Keratinocyte (primary cell): Measurements from ENCODE around the gene TNIK. TPM values are rescaled to one million over a fixed set of nuclear protein-coding genes. Genes with fewer than 3 reads are reported as not detected.

ENCODE experiments used
- DNase-seq: peaks from one replicate; pipeline ENCODE4 v3.0.0-alpha.2; 2011; ENCODE audit warnings: low read depth, missing footprints, low spot score
- FAIRE-seq: peaks from 2 replicates; lab custom pipeline; 2011; peaks lifted over from hg19 to GRCh38; lab: Jason Lieb, UNC
- H2AFZ ChIP-seq: 2 replicates; pipeline ENCODE4 v1.6.0; 2012; ENCODE audit warnings: low read length, control low read depth, inconsistent platforms; ENCODE audit not compliant: control insufficient read depth
- H3K27ac ChIP-seq: 2 replicates; pipeline ENCODE4 v1.5.1; 2011; ENCODE audit warnings: low read length; ENCODE audit not compliant: control insufficient read depth, insufficient read depth
- H3K27me3 ChIP-seq: 3 replicates; pipeline ENCODE4 v1.6.0; 2011; ENCODE audit warnings: low read length; ENCODE audit not compliant: control insufficient read depth, insufficient read depth; ENCODE audit errors: extremely low read depth
- H3K36me3 ChIP-seq, 2 experiments: 2 replicates in 1 of 2; 3 replicates in 1 of 2; pipeline ENCODE4 v1.5.1; 2011; ENCODE audit warnings: low read length in 2 of 2, mild to moderate bottlenecking in 1 of 2; ENCODE audit not compliant: control insufficient read depth in 2 of 2, insufficient read depth in 2 of 2; ENCODE audit errors: extremely low read depth in 1 of 2
- H3K4me1 ChIP-seq: 3 replicates; pipeline ENCODE4 v1.5.1; 2011; ENCODE audit warnings: low read length; ENCODE audit not compliant: control insufficient read depth, insufficient read depth; ENCODE audit errors: extremely low read depth
- H3K4me2 ChIP-seq: 3 replicates; pipeline ENCODE4 v1.6.0; 2011; ENCODE audit warnings: low read depth, low read length; ENCODE audit not compliant: control insufficient read depth, insufficient read depth; ENCODE audit errors: extremely low read depth
- H3K4me3 ChIP-seq, 3 experiments: fragments of 200-600 bp in 1 of 3; sonication (generic) in 1 of 3; 2 replicates in 2 of 3; 3 replicates in 1 of 3; pipeline ENCODE4 v1.5.1; 2011 to 2016; ENCODE audit warnings: low read length in 3 of 3, mild to moderate bottlenecking in 3 of 3, control low read depth in 2 of 3, inconsistent platforms in 1 of 3, low read depth in 1 of 3, mixed read lengths in 1 of 3, mixed run types in 1 of 3, moderate library complexity in 1 of 3; ENCODE audit not compliant: control insufficient read depth in 2 of 3, insufficient read depth in 2 of 3; ENCODE audit errors: extremely low read depth in 1 of 3
- H3K79me2 ChIP-seq: 2 replicates; pipeline ENCODE4 v1.6.0; 2012; ENCODE audit warnings: low read length; ENCODE audit not compliant: control insufficient read depth, insufficient read depth
- H3K9ac ChIP-seq: 3 replicates; pipeline ENCODE4 v1.6.0; 2011; ENCODE audit warnings: low read length; ENCODE audit not compliant: control insufficient read depth, insufficient read depth; ENCODE audit errors: extremely low read depth
- H3K9me1 ChIP-seq: 3 replicates; pipeline ENCODE4 v1.6.0; 2011; ENCODE audit warnings: low read length; ENCODE audit not compliant: control insufficient read depth, insufficient read depth; ENCODE audit errors: extremely low read depth
- H3K9me3 ChIP-seq: 2 replicates; pipeline ENCODE4 v1.5.1; 2012; ENCODE audit warnings: low read depth, low read length; ENCODE audit not compliant: control insufficient read depth
- H4K20me1 ChIP-seq: 3 replicates; pipeline ENCODE4 v1.6.0; 2011; ENCODE audit warnings: low read length; ENCODE audit not compliant: control insufficient read depth, insufficient read depth; ENCODE audit errors: extremely low read depth
- EZH2 ChIP-seq: IDR thresholded peaks from one replicate; pipeline ENCODE4 v1.6.1; 2012; ENCODE audit warnings: inconsistent platforms, mild to moderate bottlenecking, low read length, moderate library complexity
- dilution Hi-C: fragments of 300-500 bp; cut with MboI; formaldehyde crosslinking; loops from one replicate; pipeline ENCODE4 v1.7.0; 2020; ENCODE audit warnings: low sequenced_read_pairs; ENCODE audit not compliant: extremely low pct_ligation_motif_present
- polyA minus RNA-seq, 3 experiments: library from RNA; depleted of rRNA, polyadenylated mRNA; stranded (reverse); fragments of >200 nt; gene quantifications; 1 replicate in 1 of 3; 2 replicates in 1 of 3; 3 replicates in 1 of 3; pipeline ENCODE4 v1.2.3, GENCODE V29; 2011
- polyA plus RNA-seq, 5 experiments: library from polyadenylated mRNA; depleted of rRNA in 3 of 5; stranded (reverse) in 3 of 5; stranded (forward) in 1 of 5; unstranded in 1 of 5; fragments of >200 nt; gene quantifications; 1 replicate in 1 of 5; 2 replicates in 3 of 5; 3 replicates in 1 of 5; pipeline versions ENCODE4 v1.2.1 to v1.2.3, GENCODE V29; 2011 to 2012; ENCODE audit warnings: missing spikeins in 2 of 5, low read depth in 1 of 5, low replicate concordance in 1 of 5
- TF ChIP-seq, protein P1 (sequence below), 3 experiments: IDR thresholded peaks in 1 of 3; conservative IDR thresholded peaks in 1 of 3; optimal IDR thresholded peaks in 1 of 3; 2 replicates in 2 of 3; 3 replicates in 1 of 3; pipeline versions ENCODE3 to v1.5.1; 2011; ENCODE audit warnings: low read length in 3 of 3, mild to moderate bottlenecking in 3 of 3, moderate library complexity in 2 of 3, control low read depth in 1 of 3, inconsistent platforms in 1 of 3; ENCODE audit not compliant: insufficient read depth in 2 of 3; ENCODE audit errors: extremely low read depth in 1 of 3

Gene TNIK
- polyA plus RNA-seq (2.0 to 4.4 TPM (median 3.6 TPM) in 3 replicates), polyA minus RNA-seq (3.8 to 12.0 TPM (median 7.2 TPM) in 3 replicates)
- polyA plus RNA-seq (2011; ENCODE audit: low read depth) = 1.0 TPM
- 2.9 TPM in 2 replicates for polyA plus RNA-seq (2011; cell fraction: cytosol; rRNA removed)
- 7.6 and 7.8 TPM in 2 replicates for polyA plus RNA-seq (2011; cell fraction: nucleus; rRNA removed)
- polyA plus RNA-seq (2012; ENCODE audit: low replicate concordance) = 0.63 and 7.1 TPM in 2 replicates
- polyA minus RNA-seq (2011; cell fraction: cytosol; rRNA and poly(A)+ RNA removed) = 2.3 TPM
- polyA minus RNA-seq (2011; cell fraction: nucleus; rRNA and poly(A)+ RNA removed) = 6.2 and 16.0 TPM in 2 replicates

DNA sequence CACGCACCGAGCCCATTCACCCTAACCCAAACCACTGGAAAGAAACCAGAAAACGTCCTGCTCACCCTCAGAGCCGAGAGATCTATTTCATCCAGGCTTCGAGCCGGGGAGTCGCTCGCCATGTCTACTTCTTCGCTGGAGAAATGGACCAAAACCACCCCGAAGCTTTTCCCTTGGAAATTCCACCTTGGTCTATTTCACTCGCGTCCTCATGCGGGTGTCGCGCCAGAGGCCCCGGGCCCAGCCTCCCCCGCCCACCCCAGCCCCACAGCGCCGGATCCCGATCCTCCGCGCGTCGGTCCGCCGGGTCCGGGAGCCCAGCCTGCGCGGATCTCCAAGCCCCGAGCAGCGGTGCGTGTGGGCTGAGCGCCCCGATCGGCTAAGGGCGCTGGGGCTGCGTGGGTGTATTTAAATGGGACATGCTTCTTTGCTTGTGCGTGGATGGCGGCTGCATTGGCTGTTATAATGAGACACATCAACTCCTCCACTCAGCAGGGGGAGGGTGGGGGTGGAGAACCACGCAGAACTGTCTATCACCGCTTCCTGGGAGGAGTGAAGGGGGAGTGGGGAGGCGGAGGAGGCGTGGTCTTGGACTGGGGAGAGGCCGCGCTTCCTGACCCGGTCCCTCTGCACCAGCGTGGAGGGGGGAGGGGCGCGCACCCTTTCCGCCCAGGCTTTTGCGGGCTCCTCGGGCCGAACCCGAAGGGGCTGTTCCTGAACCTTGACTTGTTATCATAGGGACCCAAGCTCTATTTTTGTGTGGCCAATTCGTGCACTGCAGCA, at the start of gene TNIK:
Gene TNIK (minus strand): TSS at position 464 of the 783 bp plus-strand sequence. CDS start 342 bp downstream, at position 122.
- TF ChIP-seq EZH2 = no peak
- TF ChIP-seq, protein P1, sequence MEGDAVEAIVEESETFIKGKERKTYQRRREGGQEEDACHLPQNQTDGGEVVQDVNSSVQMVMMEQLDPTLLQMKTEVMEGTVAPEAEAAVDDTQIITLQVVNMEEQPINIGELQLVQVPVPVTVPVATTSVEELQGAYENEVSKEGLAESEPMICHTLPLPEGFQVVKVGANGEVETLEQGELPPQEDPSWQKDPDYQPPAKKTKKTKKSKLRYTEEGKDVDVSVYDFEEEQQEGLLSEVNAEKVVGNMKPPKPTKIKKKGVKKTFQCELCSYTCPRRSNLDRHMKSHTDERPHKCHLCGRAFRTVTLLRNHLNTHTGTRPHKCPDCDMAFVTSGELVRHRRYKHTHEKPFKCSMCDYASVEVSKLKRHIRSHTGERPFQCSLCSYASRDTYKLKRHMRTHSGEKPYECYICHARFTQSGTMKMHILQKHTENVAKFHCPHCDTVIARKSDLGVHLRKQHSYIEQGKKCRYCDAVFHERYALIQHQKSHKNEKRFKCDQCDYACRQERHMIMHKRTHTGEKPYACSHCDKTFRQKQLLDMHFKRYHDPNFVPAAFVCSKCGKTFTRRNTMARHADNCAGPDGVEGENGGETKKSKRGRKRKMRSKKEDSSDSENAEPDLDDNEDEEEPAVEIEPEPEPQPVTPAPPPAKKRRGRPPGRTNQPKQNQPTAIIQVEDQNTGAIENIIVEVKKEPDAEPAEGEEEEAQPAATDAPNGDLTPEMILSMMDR (optimal IDR thresholded peaks at IDR 0.05 in 1 of 3, IDR thresholded peaks at IDR 0.05 in 1 of 3, conservative IDR thresholded peaks at IDR 0.05 in 1 of 3; ENCODE audit: extremely low read depth in 1 of 3, insufficient read depth in 2 of 3, low read length in 3 of 3) = peak in 1 of 3 experiments; percentile 29
- Histone ChIP-seq H3K9me3 (no peaks in the 10 kb centered on the region), H3K9ac (peak within 1 kb of the TSS; percentile 70), H3K4me2 (peak within 1 kb of the TSS; percentile 94), H3K36me3 (no peaks in the 10 kb centered on the region), H3K4me3 (peak within 1 kb of the TSS; percentile 63 to 90 (median 74)), H3K9me1 (no peaks in the 10 kb centered on the region), H3K4me1 (peaks cover 14% of the 10 kb centered on the region), H3K27me3 (no peaks in the 10 kb centered on the region), H3K27ac (peak within 1 kb of the TSS; percentile 31), H2AFZ (peak within 1 kb of the TSS; percentile 98), H3K79me2 (peaks cover 6% of the 10 kb centered on the region), H4K20me1 (no peaks in the 10 kb centered on the region)
- peak; percentile 64 for FAIRE-seq
- peak; percentile 50 for DNase-seq
- dilution Hi-C loops = no loop called here

DNA sequence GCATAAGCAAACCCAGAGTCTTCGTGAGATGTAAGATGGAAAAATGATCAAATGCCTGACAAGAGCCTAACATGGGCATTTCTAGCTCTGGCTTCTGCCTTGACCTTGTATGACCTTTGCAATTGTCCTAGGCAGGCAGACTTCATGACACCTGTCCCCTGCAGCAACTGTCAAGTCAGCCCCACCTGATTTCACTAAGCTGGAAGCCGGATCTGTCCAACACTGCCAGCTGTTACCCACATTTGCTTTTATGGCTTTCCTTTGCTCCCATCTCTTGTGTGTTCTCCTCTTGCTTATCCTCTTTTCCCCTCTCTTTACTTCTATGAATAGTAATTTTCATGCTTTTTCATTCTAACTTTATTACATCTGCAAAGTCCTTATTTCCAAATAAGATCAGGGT, 48.5 kb upstream of the TNIK start:
- no peaks in the 10 kb centered on the region for H3K9me3 ChIP-seq
- H3K79me2 ChIP-seq = no peaks in the 10 kb centered on the region
- no peak for FAIRE-seq

More for the DNA sequence above, 48.5 kb upstream of the TNIK start:
- Histone ChIP-seq H3K27ac (no peak overlapping the region), H3K27me3 (no peaks in the 10 kb centered on the region), H3K4me1 (peaks cover 3% of the 10 kb centered on the region), H2AFZ (no peak overlapping the region), H3K4me3 (no peak overlapping the region), H3K4me2 (no peak overlapping the region), H4K20me1 (no peaks in the 10 kb centered on the region), H3K36me3 (no peaks in the 10 kb centered on the region), H3K9ac (no peak overlapping the region), H3K9me1 (no peaks in the 10 kb centered on the region)
- dilution Hi-C loops = no loop called here
- DNase-seq = no peak
- TF ChIP-seq, protein P1 (optimal IDR thresholded peaks at IDR 0.05 in 1 of 3, IDR thresholded peaks at IDR 0.05 in 1 of 3, conservative IDR thresholded peaks at IDR 0.05 in 1 of 3; ENCODE audit: extremely low read depth in 1 of 3, insufficient read depth in 2 of 3, low read length in 3 of 3) = no peak
- TF ChIP-seq EZH2 = no peak
